Parathyroid adenoma (tissue), 2 donors: ENCODE data around the gene TBX2.

Experiments used
- H2AFZ ChIP-seq: fragments of 300-600 bp; sonication (generic); one replicate; pipeline ENCODE4 v1.7.0; 2017; ENCODE audit warnings: antibody characterized with exemption, mild to moderate bottlenecking
- H3K27ac ChIP-seq: fragments of 300-600 bp; sonication (generic); one replicate; pipeline ENCODE4 v1.7.0; 2017
- H3K27me3 ChIP-seq: fragments of 300-600 bp; sonication (generic); one replicate; pipeline ENCODE4 v1.7.0; 2017; ENCODE audit warnings: low read length; ENCODE audit not compliant: control insufficient read depth, insufficient read depth
- H3K36me3 ChIP-seq: fragments of 300-600 bp; sonication (generic); one replicate; pipeline ENCODE4 v1.7.0; 2017; ENCODE audit warnings: low read length; ENCODE audit not compliant: control insufficient read depth, insufficient read depth
- H3K4me1 ChIP-seq: fragments of 300-600 bp; sonication (generic); one replicate; pipeline ENCODE4 v1.7.0; 2017; ENCODE audit warnings: control low read depth
- H3K4me2 ChIP-seq: fragments of 300-600 bp; sonication (generic); one replicate; pipeline ENCODE4 v1.7.0; 2017; ENCODE audit warnings: low read length
- H3K4me3 ChIP-seq: fragments of 300-600 bp; sonication (generic); one replicate; pipeline ENCODE4 v1.7.0; 2017; ENCODE audit warnings: low read depth, low read length
- H3K79me2 ChIP-seq: fragments of 300-600 bp; sonication (generic); one replicate; pipeline ENCODE4 v1.7.0; 2017; ENCODE audit warnings: control low read depth
- H3K9ac ChIP-seq: fragments of 300-600 bp; sonication (generic); one replicate; pipeline ENCODE4 v1.7.0; 2017; ENCODE audit warnings: mild to moderate bottlenecking
- H3K9me3 ChIP-seq: fragments of 300-600 bp; sonication (generic); one replicate; pipeline ENCODE4 v1.7.0; 2017; ENCODE audit warnings: low read length; ENCODE audit not compliant: control insufficient read depth
- CTCF ChIP-seq: fragments of 300-600 bp; sonication (generic); IDR thresholded peaks from one replicate; pipeline ENCODE4 v1.7.0; 2017; ENCODE audit warnings: antibody characterized with exemption, mild to moderate bottlenecking
- donor health status: primary hyperparathyroidism.

TBX2 gene

GRCh38 chr17:61361084-61361483 is 38.6 kb upstream of the TBX2 start:
- no peak overlapping the region for H3K27ac ChIP-seq
- H3K36me3 ChIP-seq, result no peaks in the 10 kb centered on the region
- no peaks in the 10 kb centered on the region for H3K27me3 ChIP-seq
- H3K79me2 ChIP-seq, result no peaks in the 10 kb centered on the region
- no peak overlapping the region for H3K4me3 ChIP-seq
- TF ChIP-seq CTCF, result no peak
- H3K4me2 ChIP-seq, result no peak overlapping the region
- H3K4me1 ChIP-seq, result no peaks in the 10 kb centered on the region
- H3K9ac ChIP-seq, result no peak overlapping the region
- H2AFZ ChIP-seq, result no peak overlapping the region
- no peaks in the 10 kb centered on the region for H3K9me3 ChIP-seq

- no peak for TF ChIP-seq CTCF
- H3K27ac ChIP-seq, result no peak overlapping the region
- no peaks in the 10 kb centered on the region for H3K79me2 ChIP-seq
- H2AFZ ChIP-seq, result no peak overlapping the region
- no peak overlapping the region for H3K9ac ChIP-seq
- no peak overlapping the region for H3K4me3 ChIP-seq
- H3K27me3 ChIP-seq, result no peaks in the 10 kb centered on the region
- H3K4me1 ChIP-seq, result no peaks in the 10 kb centered on the region
- no peak overlapping the region for H3K4me2 ChIP-seq
- H3K9me3 ChIP-seq, result no peaks in the 10 kb centered on the region
- no peaks in the 10 kb centered on the region for H3K36me3 ChIP-seq
Measured at GRCh38 chr17:61362396-61362795, 37.2 kb upstream of the TBX2 start.

GRCh38 chr17:61362852-61363600 is 36.6 kb upstream of the TBX2 start:
- H3K9me3 ChIP-seq, result no peaks in the 10 kb centered on the region
- no peaks in the 10 kb centered on the region for H3K4me1 ChIP-seq
- no peaks in the 10 kb centered on the region for H3K79me2 ChIP-seq
- H3K9ac ChIP-seq, result no peak overlapping the region
- H3K27me3 ChIP-seq, result no peaks in the 10 kb centered on the region
- no peak overlapping the region for H3K4me3 ChIP-seq
- TF ChIP-seq CTCF, result no peak
- H3K36me3 ChIP-seq, result no peaks in the 10 kb centered on the region
- H3K27ac ChIP-seq, result no peak overlapping the region
- H3K4me2 ChIP-seq, result no peak overlapping the region
- H2AFZ ChIP-seq, result no peak overlapping the region

- Histone ChIP-seq H3K9ac (no peak overlapping the region), H3K27ac (no peak overlapping the region), H3K4me2 (no peak overlapping the region), H3K79me2 (no peaks in the 10 kb centered on the region), H3K4me1 (no peaks in the 10 kb centered on the region), H2AFZ (no peak overlapping the region), H3K27me3 (no peaks in the 10 kb centered on the region), H3K4me3 (no peak overlapping the region), H3K9me3 (no peaks in the 10 kb centered on the region), H3K36me3 (no peaks in the 10 kb centered on the region)
- TF ChIP-seq CTCF, result no peak
Measured at GRCh38 chr17:61363601-61364462, 35.8 kb upstream of the TBX2 start.
